ENCODE results near the gene RPL22L1.
"Not testable (repeated sequence)": the region's sequence is repeated elsewhere in the genome, so short reads cannot be mapped to it uniquely, and the experiment has no call there.

The RPL22L1 gene

DNA sequence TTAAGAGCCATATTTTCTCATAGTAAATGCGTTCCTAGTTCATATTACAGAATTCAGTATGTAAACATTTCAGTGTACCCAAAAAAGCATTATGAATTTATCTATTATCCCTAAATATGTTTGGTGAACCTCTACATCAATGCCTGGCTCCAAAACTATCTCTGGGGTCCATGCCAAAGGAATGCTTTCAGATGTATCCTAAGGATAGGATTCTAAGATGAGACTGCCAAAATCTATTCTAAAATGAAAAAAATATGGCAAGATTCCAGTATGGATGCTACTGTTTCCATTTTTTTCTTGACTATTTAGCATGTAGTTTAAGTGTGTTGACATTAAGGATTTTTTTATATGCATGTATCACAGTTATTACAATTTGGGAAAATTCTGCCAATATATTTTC is 19.6 kb upstream of the RPL22L1 start:
- peaks cover 12% of the 10 kb centered on the region for H3K36me3 Mint-ChIP-seq (ENCODE audit: low read depth)

DNA sequence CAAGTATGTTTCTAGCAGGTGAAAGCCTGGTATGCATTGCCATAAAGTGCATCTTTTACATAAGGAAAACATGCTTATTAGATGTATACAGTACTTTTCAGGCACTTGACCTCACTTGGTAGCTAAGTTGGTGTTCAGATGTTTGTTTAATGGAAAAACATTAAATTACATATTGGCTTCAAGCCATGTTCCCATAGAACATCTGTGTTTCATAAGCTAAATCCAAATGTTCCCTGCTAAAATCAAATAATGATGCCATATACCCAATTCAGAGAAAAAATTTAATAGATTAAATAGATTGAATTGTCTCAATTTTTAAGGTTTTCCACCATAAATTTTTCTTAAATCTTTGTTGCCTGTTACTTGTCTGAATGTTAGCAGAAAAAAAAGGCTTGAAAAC is 19.1 kb upstream of the RPL22L1 start:
- no peak overlapping the region for H3K27ac Mint-ChIP-seq
- TF ChIP-seq CTCF (IDR thresholded peaks at IDR 0.05): no peak
- H3K9me3 Mint-ChIP-seq: peaks cover 10% of the 10 kb centered on the region
- no peak for DNase-seq
- H3K4me1 Mint-ChIP-seq: peaks cover 5% of the 10 kb centered on the region
- H3K36me3 Mint-ChIP-seq (ENCODE audit: low read depth): peaks cover 11% of the 10 kb centered on the region
- H3K27me3 Mint-ChIP-seq (ENCODE audit: low read depth, poor library complexity): no peaks in the 10 kb centered on the region
- no peak overlapping the region for H3K4me3 Mint-ChIP-seq

More for the DNA sequence above, 19.6 kb upstream of the RPL22L1 start:
- no peak overlapping the region for H3K27ac Mint-ChIP-seq
- no peak overlapping the region for H3K4me3 Mint-ChIP-seq
- H3K9me3 Mint-ChIP-seq: peaks cover 5% of the 10 kb centered on the region
- DNase-seq: no peak
- TF ChIP-seq CTCF (IDR thresholded peaks at IDR 0.05): no peak
- H3K27me3 Mint-ChIP-seq (ENCODE audit: low read depth, poor library complexity): no peaks in the 10 kb centered on the region
- H3K4me1 Mint-ChIP-seq: peaks cover under 1% of the 10 kb centered on the region

DNA sequence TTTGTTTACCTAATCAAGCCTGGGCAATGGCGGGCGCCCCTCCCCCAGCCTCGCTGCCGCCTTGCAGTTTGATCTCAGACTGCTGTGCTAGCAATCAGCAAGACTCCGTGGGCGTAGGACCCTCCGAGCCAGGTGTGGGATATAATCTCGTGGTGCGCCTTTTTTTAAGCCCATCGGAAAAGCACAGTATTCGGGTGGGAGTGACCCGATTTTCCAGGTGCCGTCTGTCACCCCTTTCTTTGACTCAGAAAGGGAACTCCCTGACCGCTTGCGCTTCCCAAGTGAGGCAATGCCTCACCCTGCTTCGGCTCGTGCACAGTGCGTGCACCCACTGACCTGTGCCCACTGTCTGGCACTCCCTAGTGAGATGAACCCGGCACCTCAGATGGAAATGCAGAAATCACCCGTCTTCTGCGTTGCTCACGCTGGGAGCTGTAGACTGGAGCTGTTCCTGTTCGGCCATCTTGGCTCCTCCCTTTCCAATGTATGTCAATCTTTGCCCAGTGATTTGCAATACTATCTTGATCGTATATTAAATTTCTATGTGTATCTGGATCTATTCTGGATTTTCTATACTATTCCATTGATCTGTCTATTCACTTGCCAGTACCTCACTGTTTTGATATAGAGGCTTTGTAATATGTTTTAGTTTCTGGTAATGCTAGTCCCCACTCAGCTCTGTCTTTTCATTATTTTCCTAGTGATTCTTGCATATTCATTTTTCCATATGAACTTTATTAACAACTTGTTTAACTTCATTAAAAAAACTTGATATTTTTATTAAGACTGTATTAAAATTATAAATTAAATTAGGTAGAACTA is 14.3 kb upstream of the RPL22L1 start:
- H3K27me3 Mint-ChIP-seq (ENCODE audit: low read depth, poor library complexity); DNase-seq; H3K36me3 Mint-ChIP-seq (ENCODE audit: low read depth); H3K27ac Mint-ChIP-seq; H3K4me3 Mint-ChIP-seq; H3K4me1 Mint-ChIP-seq: not testable (repeated sequence)
- peaks cover 15% of the 10 kb centered on the region for H3K9me3 Mint-ChIP-seq

DNA sequence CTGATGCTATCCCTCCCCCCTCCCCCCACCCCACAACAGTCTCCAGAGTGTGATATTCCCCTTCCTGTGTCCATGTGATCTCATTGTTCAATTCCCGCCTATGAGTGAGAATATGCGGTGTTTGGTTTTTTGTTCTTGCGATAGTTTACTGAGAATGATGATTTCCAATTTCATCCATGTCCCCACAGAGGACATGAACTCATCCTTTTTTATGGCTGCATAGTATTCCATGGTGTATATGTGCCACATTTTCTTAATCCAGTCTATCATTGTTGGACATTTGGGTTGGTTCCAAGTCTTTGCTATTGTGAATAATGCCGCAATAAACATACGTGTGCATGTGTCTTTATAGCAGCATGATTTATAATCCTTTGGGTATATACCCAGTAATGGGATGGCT is 8.7 kb upstream of the RPL22L1 start:
- H3K27ac Mint-ChIP-seq; H3K36me3 Mint-ChIP-seq (ENCODE audit: low read depth); H3K4me3 Mint-ChIP-seq; H3K27me3 Mint-ChIP-seq (ENCODE audit: low read depth, poor library complexity); H3K9me3 Mint-ChIP-seq; DNase-seq; H3K4me1 Mint-ChIP-seq: not testable (repeated sequence)

DNA sequence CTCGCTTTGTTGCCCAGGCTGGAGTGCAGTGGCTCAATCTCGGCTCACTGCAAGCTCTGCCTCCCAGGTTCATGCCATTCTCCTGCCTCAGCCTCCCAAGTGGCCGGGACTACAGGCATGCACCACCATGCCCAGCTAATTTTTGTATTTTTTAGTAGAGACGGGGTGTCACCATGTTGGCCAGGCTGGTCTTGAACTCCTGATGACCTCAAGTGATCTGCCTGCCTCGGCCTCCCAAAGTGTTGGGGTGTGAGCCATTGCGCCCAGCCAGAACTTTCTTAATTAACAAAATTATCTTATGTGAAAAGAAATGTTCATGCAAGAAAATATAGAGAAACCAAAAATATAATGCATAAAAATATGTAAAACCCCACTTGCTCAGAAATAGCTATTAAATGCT is 7.3 kb upstream of the RPL22L1 start:
- H3K27me3 Mint-ChIP-seq (ENCODE audit: low read depth, poor library complexity); H3K4me3 Mint-ChIP-seq; H3K4me1 Mint-ChIP-seq; H3K36me3 Mint-ChIP-seq (ENCODE audit: low read depth); H3K9me3 Mint-ChIP-seq; DNase-seq; H3K27ac Mint-ChIP-seq: not testable (repeated sequence)

GRCh38 chr3:170876537-170876936 is 6.5 kb upstream of the RPL22L1 start:
- no peaks in the 10 kb centered on the region for H3K36me3 Mint-ChIP-seq (ENCODE audit: low read depth)
- H3K9me3 Mint-ChIP-seq: peaks cover 3% of the 10 kb centered on the region
- no peaks in the 10 kb centered on the region for H3K27me3 Mint-ChIP-seq (ENCODE audit: low read depth, poor library complexity)
- H3K27ac Mint-ChIP-seq: no peak overlapping the region
- DNase-seq: no peak
- no peak for TF ChIP-seq CTCF (IDR thresholded peaks at IDR 0.05)
- H3K4me1 Mint-ChIP-seq: peaks cover 6% of the 10 kb centered on the region
- no peak overlapping the region for H3K4me3 Mint-ChIP-seq

DNA sequence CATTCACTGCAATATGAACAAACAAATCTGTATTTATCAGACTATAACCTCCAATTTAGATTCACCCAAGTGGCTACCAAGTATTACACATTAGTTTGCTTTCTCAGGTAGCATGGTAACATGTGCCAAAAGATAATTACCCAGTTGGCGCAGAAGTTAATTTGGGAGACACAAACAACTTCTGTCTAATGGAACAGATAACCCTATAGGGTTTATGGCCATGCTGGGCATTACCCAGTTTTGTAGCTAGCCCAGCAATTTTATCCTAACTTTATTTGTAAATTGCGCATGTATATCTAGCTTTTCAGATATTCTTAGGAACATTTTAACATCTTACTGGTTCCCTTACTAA is 780 bp downstream of the RPL22L1 start:
- TF ChIP-seq CTCF (IDR thresholded peaks at IDR 0.05): no peak

More for the DNA sequence above, 780 bp downstream of the RPL22L1 start:
- H3K4me3 Mint-ChIP-seq: peak overlapping the region; percentile 94
- H3K9me3 Mint-ChIP-seq: peaks cover 4% of the 10 kb centered on the region
- peak overlapping the region; percentile 100 for H3K27ac Mint-ChIP-seq
- H3K27me3 Mint-ChIP-seq (ENCODE audit: low read depth, poor library complexity): peaks cover 3% of the 10 kb centered on the region
- H3K4me1 Mint-ChIP-seq: peaks cover 42% of the 10 kb centered on the region
- peaks cover 29% of the 10 kb centered on the region for H3K36me3 Mint-ChIP-seq (ENCODE audit: low read depth)
- no peak for DNase-seq

All from nephron progenitor cell (in vitro differentiated cells).